Middle frontal gyrus (tissue), 1 donor: ENCODE data around the gene STON2.

ENCODE experiments used
- DNase-seq: peaks from one replicate; pipeline ENCODE4 v3.0.0-alpha.2; 2015; ENCODE audit warnings: low spot score; ENCODE audit errors: extremely low spot score

Gene STON2

DNA sequence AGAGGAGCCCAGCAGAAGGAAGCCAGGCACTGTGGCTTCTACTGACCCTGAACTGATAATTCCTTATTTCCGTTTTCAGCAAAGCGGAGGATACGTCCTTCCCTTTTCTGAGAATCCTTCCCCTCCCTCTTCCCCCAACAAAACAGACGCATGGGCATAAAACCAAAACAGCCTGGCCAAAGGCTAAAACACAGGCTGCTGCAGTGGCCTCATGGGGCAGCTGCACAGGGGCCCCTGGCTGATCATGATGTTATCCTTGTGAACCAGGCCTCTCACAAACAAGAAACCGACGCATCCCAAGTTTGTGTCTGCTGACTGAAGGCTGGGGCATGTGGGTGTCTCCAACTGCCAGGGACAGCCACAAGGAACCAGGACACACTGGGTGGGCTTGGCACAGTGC is 23.4 kb upstream of the STON2 start:
- no peak for DNase-seq

DNA sequence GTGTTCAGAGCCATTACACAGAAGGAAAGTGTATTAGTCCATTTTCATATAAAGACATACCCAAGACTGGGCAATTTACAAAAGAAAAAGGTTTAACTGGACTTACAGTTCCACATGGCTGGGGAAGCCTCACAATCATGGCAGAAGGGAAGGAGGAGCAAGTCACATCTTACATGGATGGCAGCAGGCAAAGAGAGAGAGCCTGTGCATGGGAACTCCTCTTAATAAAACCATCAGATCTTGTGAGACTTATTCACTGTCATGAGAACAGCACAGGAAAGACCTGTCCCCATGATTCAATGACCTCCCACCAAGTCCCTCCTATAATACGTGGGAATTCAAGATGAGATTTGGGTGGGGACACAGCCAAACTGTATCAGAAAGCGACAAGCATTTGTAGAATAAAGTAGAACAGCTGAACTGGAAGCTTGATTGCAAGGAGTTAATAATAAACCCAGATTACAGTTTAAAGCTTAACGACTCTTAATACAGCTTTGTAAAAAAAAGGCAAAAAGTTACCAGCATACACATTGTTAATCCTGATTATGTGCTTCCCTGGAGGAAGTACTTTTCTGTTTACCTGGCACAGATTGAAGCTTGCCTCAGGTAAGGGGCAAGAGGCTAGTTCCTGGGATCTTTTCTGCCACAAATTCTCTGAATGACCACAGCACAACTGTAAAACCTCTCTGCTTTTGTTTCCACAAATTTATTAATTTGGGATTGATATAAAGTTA is 18.1 kb upstream of the STON2 start:
- no peak for DNase-seq

DNA sequence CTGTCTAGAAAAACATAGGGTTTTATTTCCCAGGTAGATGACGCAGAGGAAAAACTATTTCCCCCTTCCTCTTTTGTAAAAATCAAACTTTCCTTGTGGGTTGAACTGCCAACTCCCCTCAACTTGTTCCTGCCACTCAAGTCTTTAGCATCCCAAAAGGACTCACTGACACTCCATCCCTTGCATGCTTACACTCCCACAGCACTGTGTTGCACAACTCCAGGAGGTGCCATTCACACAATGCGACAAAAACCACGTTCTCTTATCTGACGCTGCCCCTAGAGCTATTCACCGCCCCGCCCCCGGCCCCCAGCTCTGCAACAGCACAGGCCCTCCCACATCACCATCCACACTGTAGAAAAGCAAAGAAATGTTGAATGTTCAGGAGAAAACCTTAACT is 16.9 kb upstream of the STON2 start:
- no peak for DNase-seq

DNA sequence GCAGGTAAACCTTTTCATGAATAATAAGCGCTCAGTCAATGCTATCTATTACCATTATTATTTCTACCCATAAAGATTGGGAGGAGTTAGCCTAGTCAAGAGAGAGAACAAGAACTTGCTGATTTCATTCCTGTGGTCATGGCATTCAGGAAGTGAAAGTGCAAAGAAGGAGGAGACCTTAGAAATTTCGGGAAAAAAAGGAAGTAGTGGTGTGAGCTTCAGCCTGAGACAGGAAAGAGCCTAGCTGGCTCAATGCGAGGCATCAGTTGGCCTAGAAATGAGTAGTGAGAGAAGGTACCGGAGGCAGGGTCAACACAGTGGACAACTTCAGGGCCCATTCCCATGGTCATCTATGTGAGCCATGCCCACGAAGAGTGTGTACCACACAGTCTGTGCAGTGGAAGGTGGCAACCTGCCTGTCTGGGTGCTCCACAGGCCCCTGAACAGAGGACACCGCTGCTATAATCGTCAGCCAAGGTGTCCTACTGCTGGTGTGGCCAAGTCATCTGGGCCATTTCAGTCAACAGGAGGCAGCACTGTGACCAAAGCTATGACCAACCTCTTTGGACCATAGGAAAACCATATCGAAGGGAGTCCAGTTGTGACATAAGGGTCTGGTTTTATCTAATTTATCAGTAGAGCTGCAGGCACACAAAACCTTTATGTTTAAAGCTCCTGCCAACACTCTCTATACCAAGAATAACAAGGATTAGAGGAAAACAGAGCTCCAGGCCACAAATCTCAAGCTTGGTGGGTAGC is 16.2 kb upstream of the STON2 start:
- no peak for DNase-seq

DNA sequence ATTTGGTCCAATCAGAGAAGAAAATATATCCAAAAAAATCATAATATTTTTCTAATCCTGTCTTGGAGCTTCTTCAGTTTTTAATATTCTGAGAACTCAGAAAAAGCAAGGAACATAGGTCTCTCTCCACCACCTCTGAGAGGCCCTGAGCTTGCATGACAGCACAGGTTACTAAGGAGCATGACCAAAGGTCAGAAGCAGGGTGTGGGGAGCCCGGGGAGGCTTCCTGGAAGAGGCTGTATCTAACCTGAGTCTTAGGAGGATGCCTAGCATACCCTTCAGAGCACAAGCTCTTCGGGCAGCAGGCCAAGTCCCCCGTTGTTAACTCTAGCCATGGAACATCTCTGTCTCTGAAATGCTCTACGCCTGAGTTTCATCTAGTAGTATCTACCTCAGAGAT is 15.7 kb upstream of the STON2 start:
- DNase-seq, result no peak

DNA sequence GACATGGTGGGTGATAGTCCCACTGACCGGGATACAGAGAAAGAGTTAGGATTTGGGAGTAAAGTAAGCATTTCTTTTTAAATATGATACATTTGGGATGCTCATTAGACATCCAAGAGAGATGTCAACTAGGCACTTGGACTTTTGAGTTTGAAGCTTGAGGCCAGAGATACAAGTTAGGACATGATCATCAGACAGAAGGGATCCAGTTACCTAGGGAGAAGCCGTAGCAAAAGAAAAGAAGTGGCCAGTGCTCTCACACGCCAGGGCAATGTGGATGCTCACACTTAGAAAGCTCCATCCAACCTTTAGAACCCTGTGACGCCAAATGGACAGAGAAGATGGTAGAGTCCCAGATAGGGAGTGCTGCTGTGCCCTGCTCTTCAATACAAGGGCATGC is 14.0 kb upstream of the STON2 start:
- no peak for DNase-seq

DNA sequence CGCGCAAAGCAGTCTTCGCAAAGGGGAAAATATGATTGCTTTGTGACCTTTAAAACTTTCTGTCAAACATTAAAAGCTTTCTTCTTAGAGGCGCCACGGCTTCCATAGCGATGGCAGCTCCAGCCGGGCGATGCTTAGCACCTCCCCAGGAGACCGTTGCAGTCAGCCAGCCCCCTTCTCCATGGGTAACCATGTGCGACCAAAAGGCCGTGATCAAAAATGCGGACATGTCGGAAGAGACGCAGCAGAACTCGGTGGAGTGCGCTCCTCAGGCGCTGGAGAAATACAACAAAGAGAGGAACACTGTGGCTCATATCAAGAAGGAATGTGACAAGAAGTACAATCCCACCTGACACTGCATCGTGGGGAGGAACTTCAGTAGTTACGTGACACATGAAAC is 12.7 kb upstream of the STON2 start:
- DNase-seq, result no peak

DNA sequence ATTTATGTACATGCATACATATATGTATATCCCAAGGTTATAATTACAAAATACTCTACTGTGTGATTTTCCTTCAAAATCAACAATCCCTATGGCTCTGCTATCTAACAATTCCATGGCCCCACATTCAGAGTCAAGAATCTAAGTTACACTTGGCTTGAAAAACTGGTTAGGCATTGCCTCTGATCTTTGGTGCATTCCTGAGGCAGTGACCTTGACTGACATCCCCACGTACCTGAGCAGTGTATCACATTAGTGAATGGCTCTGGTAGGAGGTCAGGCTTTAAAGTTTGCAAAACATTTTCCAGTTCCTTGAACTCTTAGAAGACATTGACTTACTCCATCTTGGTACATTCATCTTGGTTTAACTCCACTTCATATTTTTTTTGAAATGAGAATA is 8.5 kb upstream of the STON2 start:
- no peak for DNase-seq

DNA sequence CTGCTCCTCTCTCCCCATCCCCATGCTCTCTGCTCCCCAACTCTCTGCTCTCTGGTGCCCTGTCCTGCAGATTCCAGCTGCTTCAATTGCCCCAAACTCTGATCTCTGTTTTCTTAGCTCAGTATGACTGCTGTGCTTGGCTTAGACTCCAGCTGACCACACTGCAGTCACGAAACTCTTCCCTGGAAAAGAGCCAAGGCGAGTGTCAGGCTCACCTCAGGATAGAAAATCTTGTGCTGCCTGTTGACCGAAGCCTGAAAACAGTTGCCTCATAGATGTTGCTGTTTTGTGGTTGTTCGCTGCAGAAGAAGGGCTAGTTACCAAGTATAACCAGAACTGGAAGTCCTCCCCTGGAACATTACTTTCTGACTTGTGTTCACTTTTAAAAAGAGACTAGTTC is 6.7 kb upstream of the STON2 start:
- DNase-seq, result no peak

DNA sequence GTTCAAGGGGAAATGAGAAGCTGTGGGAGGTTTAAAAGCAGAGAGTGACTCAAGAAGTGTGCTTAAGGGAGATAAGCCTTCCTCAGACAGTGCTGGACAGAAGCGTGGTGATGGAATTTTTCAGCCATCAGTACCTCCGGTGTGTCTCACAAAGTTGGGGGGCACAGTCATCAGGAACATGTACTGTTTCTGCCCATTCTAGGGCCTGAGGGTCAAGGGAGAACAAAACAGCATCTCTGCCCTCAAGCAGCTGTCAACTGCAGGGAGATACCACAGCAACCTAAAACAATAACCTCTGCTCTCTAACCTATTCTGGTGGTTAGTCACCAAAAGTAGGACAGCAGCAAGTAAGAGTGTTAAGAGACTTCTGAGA is 2.0 kb upstream of the STON2 start:
- DNase-seq, result no peak

DNA sequence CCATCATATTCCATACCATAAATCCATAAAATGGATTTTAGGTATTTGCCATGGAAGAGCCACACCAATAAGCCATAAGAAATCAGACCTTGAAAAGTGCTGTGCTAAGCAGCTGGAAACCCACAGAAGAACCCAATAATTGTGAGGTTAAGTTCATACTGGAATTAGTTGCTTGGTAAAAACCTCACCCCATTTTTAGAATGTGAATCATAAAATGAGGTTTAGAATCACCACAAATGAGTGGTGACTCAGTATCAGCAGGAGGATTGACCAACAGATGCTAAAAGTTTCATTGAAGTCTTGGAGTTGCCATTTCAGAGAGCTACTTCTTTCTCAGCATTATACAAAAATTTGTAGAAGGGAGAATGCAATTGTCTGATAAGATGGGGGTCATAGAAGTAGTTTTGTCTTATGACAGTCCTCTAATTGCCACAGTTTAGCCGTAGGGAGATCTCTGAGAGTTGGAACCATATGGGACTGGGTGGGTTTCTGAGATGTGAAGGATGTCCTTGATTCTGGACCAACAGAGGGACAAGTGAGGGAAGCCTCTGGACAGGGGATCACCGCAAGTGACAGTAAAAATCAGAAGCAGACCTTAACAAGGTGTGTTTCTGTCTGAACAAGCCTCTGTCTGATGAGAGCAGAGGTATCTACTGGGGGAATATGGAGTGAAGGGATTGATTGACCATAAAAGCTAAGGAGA is 1.4 kb upstream of the STON2 start:
- no peak for DNase-seq

DNA sequence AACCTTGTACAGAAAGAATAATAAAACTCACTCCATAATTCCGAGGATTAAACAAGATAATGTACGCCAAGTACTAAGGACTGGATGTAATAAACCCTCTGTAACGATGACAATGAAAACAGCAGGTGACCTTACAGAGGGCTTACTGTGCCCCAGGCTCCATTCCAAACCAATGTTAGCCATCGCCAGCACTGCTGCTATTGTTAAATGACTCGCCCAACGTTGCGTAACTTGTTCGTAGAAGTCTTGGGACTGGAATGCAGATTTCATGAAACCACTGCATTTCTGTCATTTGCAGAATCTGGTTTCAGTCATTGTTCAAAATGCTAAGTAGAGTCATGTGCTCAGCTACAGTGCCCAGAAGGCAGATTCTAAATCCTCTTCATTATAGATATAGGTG is 728 bp upstream of the STON2 start:
- no peak for DNase-seq

DNA sequence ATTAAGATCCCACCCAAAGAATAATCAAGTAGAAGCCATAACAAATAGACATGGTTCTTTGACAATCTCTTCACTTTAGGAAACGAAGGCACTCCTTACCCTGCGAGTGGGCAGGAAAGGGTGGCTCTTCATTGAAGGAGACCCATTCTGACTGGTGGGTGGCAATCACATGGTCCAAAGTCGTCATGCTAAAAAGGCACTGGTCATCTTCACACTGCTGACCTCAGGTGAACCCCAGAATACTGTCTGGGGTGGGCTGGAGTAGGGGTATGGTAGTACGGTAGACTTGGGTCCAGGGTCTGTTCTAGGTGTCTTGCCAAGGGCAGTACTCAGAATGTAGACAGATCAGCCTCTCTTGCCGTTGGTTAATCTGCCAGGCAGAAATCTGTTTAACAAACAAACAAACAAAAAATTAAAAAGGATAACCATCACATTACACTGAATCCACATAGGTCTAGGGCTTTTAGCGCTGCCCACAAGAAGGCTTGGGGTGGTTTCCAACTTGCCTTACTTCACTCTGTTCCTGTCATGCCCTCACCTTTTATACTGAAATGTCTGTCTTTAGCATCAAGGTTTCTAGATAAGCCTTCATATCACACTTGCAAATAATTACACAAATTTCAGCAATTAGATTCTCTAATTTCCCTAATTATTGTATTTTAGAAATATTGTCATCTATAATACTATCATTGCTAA is 1.8 kb downstream of the STON2 start:
- DNase-seq, result no peak

DNA sequence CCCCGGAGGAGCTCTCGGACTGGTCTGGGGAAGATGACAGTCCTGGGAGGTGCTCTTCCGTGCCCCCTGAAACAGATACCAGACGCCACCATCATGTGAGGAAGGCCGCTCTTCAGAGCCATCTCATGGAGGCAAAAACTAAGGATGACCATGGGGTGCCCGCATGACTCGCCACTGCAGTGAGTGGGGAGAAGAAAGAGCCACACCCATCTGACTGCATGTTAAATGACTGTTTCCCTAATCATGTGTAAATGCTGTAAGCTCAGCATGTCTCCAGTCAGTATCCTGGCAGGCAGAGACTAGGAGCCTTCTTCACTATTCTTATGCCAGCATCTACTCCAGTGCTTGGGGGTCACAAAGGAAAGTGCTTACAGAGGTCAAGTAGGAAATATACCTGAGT is 4.0 kb downstream of the STON2 start:
- DNase-seq, result no peak

DNA sequence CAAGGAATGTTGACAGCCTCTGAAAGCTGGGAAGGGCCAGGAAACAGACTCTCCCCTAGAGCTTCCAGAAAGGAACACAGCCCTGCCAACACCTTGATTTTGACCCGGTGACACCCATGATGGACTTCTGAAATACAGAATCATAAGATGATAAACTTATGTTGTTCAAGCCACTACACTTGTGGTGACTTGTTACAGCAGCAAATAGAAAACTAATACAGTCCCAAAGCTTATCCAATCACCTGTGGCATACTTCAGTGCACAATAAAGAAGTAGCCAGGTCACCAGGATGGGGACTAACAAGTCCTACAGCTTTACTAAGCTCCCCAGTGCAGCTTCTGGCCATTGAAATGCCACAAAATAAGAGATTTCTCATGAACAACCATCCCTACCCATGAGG is 5.4 kb downstream of the STON2 start:
- no peak for DNase-seq

DNA sequence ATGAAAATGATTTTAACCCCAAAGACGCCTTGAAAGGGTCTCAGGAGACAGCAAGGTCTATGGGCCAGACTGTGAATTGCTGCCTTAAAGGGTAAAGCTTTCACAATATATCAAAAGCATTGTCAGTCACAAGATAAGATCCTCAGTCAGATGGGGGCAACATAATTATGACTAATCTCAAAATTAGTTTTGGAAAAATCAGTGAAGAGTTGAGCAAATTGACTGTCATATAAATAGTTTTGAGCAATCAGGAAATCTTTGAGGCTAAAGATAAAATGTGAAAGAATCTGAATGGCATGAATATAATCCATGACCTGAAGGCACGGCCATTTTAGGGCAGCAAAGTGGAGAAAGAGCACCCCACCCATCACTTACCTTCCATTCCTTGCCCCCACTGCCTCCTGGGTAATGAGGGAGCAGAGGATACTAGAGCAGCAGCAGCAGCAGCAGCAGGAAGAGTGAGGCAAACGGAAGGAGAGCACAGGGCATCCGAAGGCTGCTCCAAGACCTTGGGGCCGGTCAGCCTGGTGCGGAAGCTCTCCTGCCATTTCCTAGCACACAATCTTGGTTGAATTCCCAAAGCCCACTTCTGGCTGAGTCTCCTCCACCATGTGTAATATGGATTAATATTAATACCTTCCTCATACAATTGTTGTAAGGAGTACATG is 7.0 kb downstream of the STON2 start:
- no peak for DNase-seq

DNA sequence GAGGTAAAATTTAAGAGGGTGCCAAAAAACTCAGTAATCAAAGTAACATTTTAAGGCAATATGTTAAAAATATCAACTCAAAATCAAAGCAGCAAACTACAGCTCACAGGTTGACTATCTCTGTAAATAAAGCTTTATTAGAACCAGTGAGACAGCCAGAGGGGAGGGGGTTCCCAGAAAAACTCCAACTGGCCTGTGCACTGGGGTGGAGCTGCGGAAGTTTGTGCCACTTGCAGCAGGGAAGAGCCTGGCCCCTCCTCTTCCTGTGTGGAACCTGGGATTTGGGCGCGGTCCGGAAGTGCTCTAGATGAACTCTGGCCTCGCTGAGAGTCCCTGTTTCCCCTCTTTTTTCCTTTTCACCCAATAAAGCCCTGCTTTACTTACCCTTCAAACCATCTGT is 8.1 kb downstream of the STON2 start:
- no peak for DNase-seq

DNA sequence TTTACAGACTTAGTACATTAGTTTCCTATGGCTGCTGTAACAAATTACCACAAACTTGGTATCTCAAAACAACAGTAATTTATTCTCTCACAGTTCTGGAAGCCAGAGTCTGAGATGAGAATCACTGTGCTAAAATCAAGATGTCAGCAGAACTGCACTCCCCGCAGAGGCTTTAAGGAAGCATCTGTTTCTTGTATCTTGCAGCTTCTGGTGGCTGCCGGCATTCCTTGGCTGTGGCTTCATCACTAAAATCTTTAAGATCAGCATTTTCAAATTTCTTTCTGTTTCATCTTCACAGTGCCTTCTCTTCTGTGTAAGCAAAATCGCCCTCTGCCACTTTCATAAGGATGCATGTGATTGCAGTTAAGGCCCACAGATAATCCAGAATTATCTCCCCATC is 9.4 kb downstream of the STON2 start:
- DNase-seq, result no peak

DNA sequence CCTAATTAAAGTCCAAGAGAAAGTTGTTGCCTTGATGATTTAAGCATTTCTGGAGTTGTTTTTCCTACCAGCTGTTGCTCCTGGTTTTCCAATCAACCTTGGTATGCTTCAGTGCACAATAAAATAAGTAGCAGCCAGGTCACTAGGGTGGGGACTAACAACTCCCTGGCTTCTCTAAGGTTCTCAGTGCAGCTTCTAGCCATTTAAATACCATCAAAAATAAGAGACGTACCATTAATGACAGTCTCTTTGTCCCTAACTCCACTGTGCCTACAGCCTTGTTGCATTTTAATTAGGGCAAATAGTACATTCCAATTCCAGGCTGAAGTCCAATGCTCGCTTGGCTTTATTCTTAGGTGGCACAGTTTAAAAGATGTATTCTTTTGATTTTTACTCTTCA is 11.8 kb downstream of the STON2 start:
- DNase-seq, result no peak

DNA sequence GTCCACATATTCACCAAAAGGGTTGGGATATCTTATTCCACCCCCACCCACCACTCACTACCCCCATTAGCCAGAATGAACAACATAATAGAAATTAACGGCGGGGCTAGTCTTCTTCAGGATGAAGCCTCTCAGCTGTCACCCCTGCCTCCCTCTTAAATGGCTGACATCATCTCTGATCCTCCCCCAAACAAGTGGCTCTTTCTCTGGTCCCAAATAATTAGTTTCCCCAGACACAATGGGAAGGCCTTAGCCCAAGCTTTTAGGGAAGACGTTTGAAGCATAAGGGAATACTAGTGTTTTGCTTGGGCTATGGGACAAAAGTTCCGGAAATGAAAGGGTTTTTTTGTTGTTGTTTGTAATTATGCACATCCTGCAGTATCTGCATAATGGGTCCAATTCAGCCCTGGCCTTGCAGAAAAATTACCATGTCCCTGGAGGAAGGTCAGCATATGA is 13.8 kb downstream of the STON2 start:
- no peak for DNase-seq

DNA sequence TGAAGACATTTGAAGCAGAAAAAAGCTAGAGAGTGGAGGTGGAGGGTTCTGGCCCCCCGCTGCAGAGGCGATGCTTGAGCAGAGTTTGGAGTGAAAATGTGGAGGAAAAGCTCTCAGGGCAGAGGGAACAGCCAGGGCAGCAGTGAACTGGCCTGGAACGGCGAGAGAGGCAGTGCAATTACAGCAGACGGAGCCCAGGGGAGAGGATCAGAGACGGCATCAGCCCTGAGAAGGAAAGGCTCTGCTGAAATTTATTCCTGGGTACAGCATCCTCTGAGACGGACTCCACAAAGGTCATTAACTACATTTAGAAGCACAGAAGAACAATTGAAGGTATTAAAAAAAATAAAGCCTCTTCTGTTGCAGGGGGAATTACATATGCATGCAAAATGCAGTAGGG is 14.2 kb downstream of the STON2 start:
- no peak for DNase-seq
